PC-9 (cell line): Measurements from ENCODE around the gene NCLN. TPM values are rescaled to one million over a fixed set of nuclear protein-coding genes. Genes with fewer than 3 reads are reported as not detected.

Source experiments
- BruUV-seq: library from RNA; stranded (reverse); fragments of 400-500 nt; replicated peaks from 2 replicates; lab custom pipeline; 2021; lab: Mats Ljungman, UMichigan
- CTCF ChIA-PET: fragments of 300-600 bp; sonication (Branson Sonifier 250); formaldehyde crosslinking; loops from one replicate; lab custom pipeline; 2022; ENCODE audit warnings: antibody characterized with exemption; lab: Charles Lee
- POLR2A ChIA-PET: fragments of 300-600 bp; sonication (Branson Sonifier 250); formaldehyde crosslinking; loops from one replicate; lab custom pipeline; 2022; ENCODE audit warnings: antibody characterized with exemption; ENCODE audit not compliant: unreplicated experiment; lab: Charles Lee
- DNase-seq, 2 experiments: peaks; one replicate each; pipeline versions ENCODE4 v3.0.0 to v3.0.0-alpha.2; 2015 to 2022; ENCODE audit warnings: mixed read lengths in 1 of 2
- H2AFZ ChIP-seq: fragments of 200-600 bp; sonication (generic); 2 replicates; pipeline ENCODE4 v1.8.1; 2017; ENCODE audit warnings: antibody characterized with exemption
- H3F3A ChIP-seq: fragments of 200-600 bp; sonication (generic); 2 replicates; pipeline ENCODE4 v1.8.1; 2017; ENCODE audit warnings: antibody characterized with exemption, mild to moderate bottlenecking, low read depth; ENCODE audit not compliant: insufficient read depth
- H3K27ac ChIP-seq: fragments of 200-600 bp; sonication (generic); 2 replicates; pipeline ENCODE4 v1.6.1; 2016; ENCODE audit warnings: mixed run types
- H3K27me3 ChIP-seq: fragments of 200-600 bp; sonication (generic); 2 replicates; pipeline ENCODE4 v1.6.1; 2016; ENCODE audit warnings: low read depth, mixed run types; ENCODE audit not compliant: insufficient read depth
- H3K36me3 ChIP-seq: fragments of 200-600 bp; sonication (generic); 2 replicates; pipeline ENCODE4 v1.6.1; 2016; ENCODE audit warnings: low read depth, mixed run types
- H3K4me1 ChIP-seq: fragments of 200-600 bp; sonication (generic); replicated peaks from 2 replicates; pipeline ENCODE4 v1.6.1; 2016; ENCODE audit warnings: mixed run types; ENCODE audit not compliant: insufficient read depth
- H3K4me2 ChIP-seq: fragments of 200-600 bp; sonication (generic); 2 replicates; pipeline ENCODE4 v1.6.1; 2017; ENCODE audit warnings: mixed run types
- H3K4me3 ChIP-seq: fragments of 200-600 bp; sonication (generic); 2 replicates; pipeline ENCODE4 v1.6.1; 2016; ENCODE audit warnings: mixed run types
- H3K79me2 ChIP-seq: fragments of 200-600 bp; sonication (generic); 2 replicates; pipeline ENCODE4 v1.6.1; 2017; ENCODE audit warnings: low read depth, mixed run types
- H3K9me2 ChIP-seq: fragments of 200-600 bp; sonication (generic); 2 replicates; pipeline ENCODE4 v1.8.1; 2017; ENCODE audit warnings: mild to moderate bottlenecking; ENCODE audit not compliant: insufficient read depth
- H3K9me3 ChIP-seq: fragments of 200-600 bp; sonication (generic); 2 replicates; pipeline ENCODE4 v1.8.1; 2016; ENCODE audit warnings: low read depth; ENCODE audit not compliant: insufficient read depth
- H4K20me1 ChIP-seq: fragments of 200-600 bp; sonication (generic); 2 replicates; pipeline ENCODE4 v1.8.1; 2017; ENCODE audit not compliant: insufficient read depth
- CTCF ChIP-seq: fragments of 200-600 bp; sonication (generic); conservative IDR thresholded peaks from 2 replicates; pipeline ENCODE4 v1.6.1; 2017; ENCODE audit warnings: mixed run types, antibody characterized with exemption, mild to moderate bottlenecking, moderate library complexity
- EZH2 ChIP-seq: fragments of 200-600 bp; sonication (generic); IDR thresholded peaks from 2 replicates; pipeline ENCODE4 v1.8.0; 2017; ENCODE audit warnings: antibody characterized with exemption, low read depth
- intact Hi-C: fragments of 100-400 bp; cut with micrococcal nuclease; formaldehyde crosslinking; loops from one replicate; pipeline ENCODE4 v1.10.0; 2022; ENCODE audit not compliant: unreplicated experiment
- total RNA-seq: library from RNA; stranded (reverse); gene quantifications from 2 replicates; pipeline ENCODE4 v1.2.3, GENCODE V29; 2021

Gene NCLN
- total RNA-seq, 1 experiment from 2014 or later, result 61.4 TPM

- H3K9me3 ChIP-seq, result no peaks in the 10 kb centered on the region
- intact Hi-C loops, result no loop called here
- no peaks in the 10 kb centered on the region for H3K36me3 ChIP-seq
- CTCF ChIA-PET, result no interaction called here
- H4K20me1 ChIP-seq, result no peaks in the 10 kb centered on the region
- H3K27ac ChIP-seq, result no peak overlapping the region
- DNase-seq, result no peak
- TF ChIP-seq CTCF (no peak), EZH2 (no peak)
- H3F3A ChIP-seq, result peaks cover 7% of the 10 kb centered on the region; the same call in 1 of the 2 replicates
- H3K4me2 ChIP-seq, result no peak overlapping the region
- H2AFZ ChIP-seq, result no peak overlapping the region
- no peaks in the 10 kb centered on the region for H3K79me2 ChIP-seq
- no TSS peak for BruUV-seq
- H3K4me1 ChIP-seq, result peaks cover 9% of the 10 kb centered on the region
- no peaks in the 10 kb centered on the region for H3K27me3 ChIP-seq
- H3K4me3 ChIP-seq, result no peak overlapping the region
- POLR2A ChIA-PET, result no interaction called here
- H3K9me2 ChIP-seq, result no peaks in the 10 kb centered on the region
Measured at GRCh38 chr19:3160219-3160618, 25.5 kb upstream of the NCLN start.

- H3K4me3 ChIP-seq, result no peak overlapping the region
- DNase-seq, result peak in 1 of 2 experiments; percentile 47
- H3K27me3 ChIP-seq, result no peaks in the 10 kb centered on the region
- H4K20me1 ChIP-seq, result no peaks in the 10 kb centered on the region
- CTCF ChIA-PET, result no interaction called here
- peaks cover 7% of the 10 kb centered on the region; the same call in 1 of the 2 replicates for H3F3A ChIP-seq
- H3K27ac ChIP-seq, result peak overlapping the region; percentile 58
- BruUV-seq, result no TSS peak
- H3K4me2 ChIP-seq, result peak overlapping the region; percentile 22; the same call in 1 of the 2 replicates
- H3K9me3 ChIP-seq, result no peaks in the 10 kb centered on the region
- peaks cover 9% of the 10 kb centered on the region for H3K4me1 ChIP-seq
- intact Hi-C loops, result no loop called here
- no peaks in the 10 kb centered on the region for H3K36me3 ChIP-seq
- no peak overlapping the region for H2AFZ ChIP-seq
- POLR2A ChIA-PET, result no interaction called here
- TF ChIP-seq EZH2, result no peak
- no peak for TF ChIP-seq CTCF
- no peaks in the 10 kb centered on the region for H3K9me2 ChIP-seq
- H3K79me2 ChIP-seq, result no peaks in the 10 kb centered on the region
Measured at GRCh38 chr19:3161453-3161852, 24.3 kb upstream of the NCLN start.

GRCh38 chr19:3162418-3163229 is 23.1 kb upstream of the NCLN start:
- H3K4me2 ChIP-seq, result no peak overlapping the region
- peaks cover 7% of the 10 kb centered on the region; the same call in 1 of the 2 replicates for H3F3A ChIP-seq
- no peaks in the 10 kb centered on the region for H3K36me3 ChIP-seq
- DNase-seq, result no peak
- H3K9me2 ChIP-seq, result no peaks in the 10 kb centered on the region
- H3K27ac ChIP-seq, result no peak overlapping the region
- H3K27me3 ChIP-seq, result no peaks in the 10 kb centered on the region
- no peak overlapping the region for H2AFZ ChIP-seq
- no peak for TF ChIP-seq EZH2
- TF ChIP-seq CTCF, result no peak
- intact Hi-C loops, result loop anchor here (1.0 to 2.0 kb wide), 2 partner anchors 34 to 211 kb away; no protein-coding TSS in a partner anchor
- peaks cover 9% of the 10 kb centered on the region for H3K4me1 ChIP-seq
- no peaks in the 10 kb centered on the region for H3K79me2 ChIP-seq
- CTCF ChIA-PET, result no interaction called here
- no peaks in the 10 kb centered on the region for H4K20me1 ChIP-seq
- H3K4me3 ChIP-seq, result no peak overlapping the region
- BruUV-seq, result no TSS peak
- POLR2A ChIA-PET, result no interaction called here
- H3K9me3 ChIP-seq, result no peaks in the 10 kb centered on the region
